ENCODE measurements around the gene APRT.

- TF ChIP-seq CTCF (IDR thresholded peaks at IDR 0.05) (no peak), POLR2A (IDR thresholded peaks at IDR 0.05) (no peak)
Measured at GRCh38 chr16:88772871-88773811, 38.6 kb downstream of the APRT start.

All from transverse colon (tissue), 3 donors.